Measurements from ENCODE around the gene IRX5. TPM values are rescaled to one million over a fixed set of nuclear protein-coding genes. Genes with fewer than 3 reads are reported as not detected.

IRX5 gene
- total and polyA plus RNA-seq, 2 donors (not counting 1 experiment from before 2014, with no cell fraction given), result 0.05 to 0.17 TPM

DNA sequence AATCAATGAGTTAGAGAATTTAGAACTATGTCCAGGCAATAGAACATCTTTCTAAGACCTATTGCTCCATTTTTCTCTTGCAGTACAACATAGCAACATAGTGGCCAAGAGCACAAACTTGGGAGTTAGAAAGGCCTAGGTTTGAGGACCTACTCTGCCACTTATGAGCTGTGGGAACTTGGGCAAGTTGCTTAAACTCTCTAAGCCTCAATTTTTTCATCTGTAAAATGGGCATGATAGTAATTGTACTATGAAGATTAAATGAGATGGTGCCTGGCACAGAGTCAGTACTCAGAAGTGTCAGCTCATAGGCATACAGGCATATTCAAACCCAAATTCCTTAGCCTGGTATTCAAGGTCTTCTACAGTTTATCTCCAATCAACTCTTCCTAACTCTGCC, 25.1 kb downstream of the IRX5 start:
- Histone ChIP-seq H3K9me3 (ENCODE audit: control insufficient read depth, insufficient read depth, low read depth, low read length) (no peaks in the 10 kb centered on the region), H3K4me2 (ENCODE audit: extremely low read depth, insufficient read depth, low read length) (no peak overlapping the region), H3K36me3 (ENCODE audit: control insufficient read depth, insufficient read depth, low read length) (no peaks in the 10 kb centered on the region), H3K9ac (ENCODE audit: insufficient read depth, low read length) (no peak overlapping the region), H3K4me3 (replicated peaks in 1 of 4; ENCODE audit: control extremely low read depth in 1 of 4, insufficient read depth in 1 of 4, low read depth in 3 of 4, low read length in 4 of 4) (no peak overlapping the region), H3K27ac (ENCODE audit: insufficient read depth, low read length) (no peak overlapping the region), H3K4me1 (ENCODE audit: control insufficient read depth, extremely low read depth, insufficient read depth, low read length) (no peaks in the 10 kb centered on the region), H3K27me3 (ENCODE audit: control insufficient read depth, insufficient read depth, low read length) (no peaks in the 10 kb centered on the region), H3K79me2 (ENCODE audit: control insufficient read depth, insufficient read depth, low read length) (no peaks in the 10 kb centered on the region), H2AFZ (ENCODE audit: low read length) (no peak overlapping the region), H4K20me1 (ENCODE audit: control insufficient read depth, extremely low read depth, insufficient read depth, low read length) (no peaks in the 10 kb centered on the region)
- TF ChIP-seq EZH2 (IDR thresholded peaks at IDR 0.05; ENCODE audit: low read length, missing control alignments), result no peak
- TF ChIP-seq, protein P1, sequence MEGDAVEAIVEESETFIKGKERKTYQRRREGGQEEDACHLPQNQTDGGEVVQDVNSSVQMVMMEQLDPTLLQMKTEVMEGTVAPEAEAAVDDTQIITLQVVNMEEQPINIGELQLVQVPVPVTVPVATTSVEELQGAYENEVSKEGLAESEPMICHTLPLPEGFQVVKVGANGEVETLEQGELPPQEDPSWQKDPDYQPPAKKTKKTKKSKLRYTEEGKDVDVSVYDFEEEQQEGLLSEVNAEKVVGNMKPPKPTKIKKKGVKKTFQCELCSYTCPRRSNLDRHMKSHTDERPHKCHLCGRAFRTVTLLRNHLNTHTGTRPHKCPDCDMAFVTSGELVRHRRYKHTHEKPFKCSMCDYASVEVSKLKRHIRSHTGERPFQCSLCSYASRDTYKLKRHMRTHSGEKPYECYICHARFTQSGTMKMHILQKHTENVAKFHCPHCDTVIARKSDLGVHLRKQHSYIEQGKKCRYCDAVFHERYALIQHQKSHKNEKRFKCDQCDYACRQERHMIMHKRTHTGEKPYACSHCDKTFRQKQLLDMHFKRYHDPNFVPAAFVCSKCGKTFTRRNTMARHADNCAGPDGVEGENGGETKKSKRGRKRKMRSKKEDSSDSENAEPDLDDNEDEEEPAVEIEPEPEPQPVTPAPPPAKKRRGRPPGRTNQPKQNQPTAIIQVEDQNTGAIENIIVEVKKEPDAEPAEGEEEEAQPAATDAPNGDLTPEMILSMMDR (conservative IDR thresholded peaks at IDR 0.05 in 1 of 2, IDR thresholded peaks at IDR 0.05 in 1 of 2; ENCODE audit: low read depth in 1 of 2, low read length in 2 of 2), result no peak
- no peak for DNase-seq (ENCODE audit: low read depth in 2 of 2)

DNA sequence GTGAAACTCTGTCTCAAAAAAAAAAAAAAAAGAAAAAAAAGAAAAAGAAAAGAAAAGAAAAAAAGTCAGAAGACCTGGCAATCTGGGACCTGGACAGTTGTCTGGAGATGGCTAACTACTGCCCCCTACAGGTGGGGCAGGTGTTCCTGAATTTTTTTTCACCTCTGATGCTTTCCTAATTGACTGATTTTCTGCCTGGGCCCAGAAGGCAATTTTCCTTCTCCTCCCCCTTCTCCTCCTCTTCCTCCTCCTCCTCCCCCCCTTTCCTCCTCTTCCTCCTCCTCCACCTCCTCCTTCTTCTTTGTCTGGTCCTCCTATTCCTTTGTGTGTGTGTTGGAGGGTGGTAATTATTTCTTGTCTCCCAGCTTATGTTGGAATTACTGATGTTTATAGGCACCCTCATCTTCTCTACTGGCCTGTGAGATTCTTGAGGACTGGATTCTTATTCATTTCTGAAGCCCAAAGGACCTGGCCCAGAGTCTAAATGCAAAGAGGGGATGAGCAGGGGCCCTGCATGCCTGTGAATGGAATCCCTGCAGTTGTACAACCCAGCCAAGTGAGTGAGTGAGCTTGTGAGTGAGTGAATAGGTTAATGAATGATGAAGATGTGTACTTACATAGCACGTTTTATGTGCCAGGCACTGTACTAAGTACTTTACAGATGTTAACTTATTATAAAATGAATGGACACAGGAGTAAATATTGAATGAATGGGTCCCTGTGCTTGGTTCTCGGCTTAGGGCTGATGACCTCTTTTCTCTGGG, 26.9 kb downstream of the IRX5 start:
- H2AFZ ChIP-seq (ENCODE audit: low read length), result no peak overlapping the region
- no peaks in the 10 kb centered on the region for H3K4me1 ChIP-seq (ENCODE audit: control insufficient read depth, extremely low read depth, insufficient read depth, low read length)
- H4K20me1 ChIP-seq (ENCODE audit: control insufficient read depth, extremely low read depth, insufficient read depth, low read length), result no peaks in the 10 kb centered on the region
- H3K9ac ChIP-seq (ENCODE audit: insufficient read depth, low read length), result no peak overlapping the region
- no peak for TF ChIP-seq EZH2 (IDR thresholded peaks at IDR 0.05; ENCODE audit: low read length, missing control alignments)
- TF ChIP-seq, protein P1 (conservative IDR thresholded peaks at IDR 0.05 in 1 of 2, IDR thresholded peaks at IDR 0.05 in 1 of 2; ENCODE audit: low read depth in 1 of 2, low read length in 2 of 2), result peak; percentile 27 to 33
- no peaks in the 10 kb centered on the region for H3K36me3 ChIP-seq (ENCODE audit: control insufficient read depth, insufficient read depth, low read length)
- no peak overlapping the region for H3K4me2 ChIP-seq (ENCODE audit: extremely low read depth, insufficient read depth, low read length)
- no peaks in the 10 kb centered on the region for H3K9me3 ChIP-seq (ENCODE audit: control insufficient read depth, insufficient read depth, low read depth, low read length)
- DNase-seq (ENCODE audit: low read depth in 2 of 2), result no peak
- no peaks in the 10 kb centered on the region for H3K79me2 ChIP-seq (ENCODE audit: control insufficient read depth, insufficient read depth, low read length)
- H3K27ac ChIP-seq (ENCODE audit: insufficient read depth, low read length), result no peak overlapping the region
- no peak overlapping the region for H3K4me3 ChIP-seq (replicated peaks in 1 of 4; ENCODE audit: control extremely low read depth in 1 of 4, insufficient read depth in 1 of 4, low read depth in 3 of 4, low read length in 4 of 4)
- no peaks in the 10 kb centered on the region for H3K27me3 ChIP-seq (ENCODE audit: control insufficient read depth, insufficient read depth, low read length)

DNA sequence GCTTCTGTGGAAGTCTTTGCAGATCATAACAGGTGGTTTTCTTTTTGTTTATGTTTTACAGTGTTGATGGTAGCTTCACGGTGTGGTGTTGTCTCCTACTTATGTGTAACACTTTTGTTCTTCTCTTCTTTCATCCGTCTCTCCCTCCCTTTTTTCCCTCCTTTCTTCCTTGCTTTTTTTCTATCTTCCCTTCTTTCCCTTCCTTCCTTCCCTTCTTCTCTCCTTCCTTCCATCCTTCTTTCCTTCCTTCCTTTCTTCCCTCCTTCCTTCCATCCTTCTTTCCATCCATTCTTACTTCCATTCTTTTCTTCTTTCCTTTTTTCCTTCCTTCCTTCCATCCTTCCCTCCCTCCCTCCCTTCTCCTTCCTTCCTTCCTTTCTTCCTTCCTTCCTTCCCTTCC, 31.4 kb downstream of the IRX5 start:
- Histone ChIP-seq H3K9me3 (ENCODE audit: control insufficient read depth, insufficient read depth, low read depth, low read length) (no peaks in the 10 kb centered on the region), H3K36me3 (ENCODE audit: control insufficient read depth, insufficient read depth, low read length) (no peaks in the 10 kb centered on the region), H3K79me2 (ENCODE audit: control insufficient read depth, insufficient read depth, low read length) (no peaks in the 10 kb centered on the region), H3K27me3 (ENCODE audit: control insufficient read depth, insufficient read depth, low read length) (no peaks in the 10 kb centered on the region), H3K4me1 (ENCODE audit: control insufficient read depth, extremely low read depth, insufficient read depth, low read length) (no peaks in the 10 kb centered on the region), H2AFZ (ENCODE audit: low read length) (no peak overlapping the region), H4K20me1 (ENCODE audit: control insufficient read depth, extremely low read depth, insufficient read depth, low read length) (no peaks in the 10 kb centered on the region), H3K27ac (ENCODE audit: insufficient read depth, low read length) (no peak overlapping the region), H3K4me3 (replicated peaks in 1 of 4; ENCODE audit: control extremely low read depth in 1 of 4, insufficient read depth in 1 of 4, low read depth in 3 of 4, low read length in 4 of 4) (no peak overlapping the region), H3K9ac (ENCODE audit: insufficient read depth, low read length) (no peak overlapping the region), H3K4me2 (ENCODE audit: extremely low read depth, insufficient read depth, low read length) (no peak overlapping the region)
- TF ChIP-seq EZH2 (IDR thresholded peaks at IDR 0.05; ENCODE audit: low read length, missing control alignments), result no peak
- TF ChIP-seq, protein P1 (conservative IDR thresholded peaks at IDR 0.05 in 1 of 2, IDR thresholded peaks at IDR 0.05 in 1 of 2; ENCODE audit: low read depth in 1 of 2, low read length in 2 of 2), result no peak
- DNase-seq (ENCODE audit: low read depth in 2 of 2), result no peak
